LHCN-M2 (cell line): ENCODE measurements around the gene YAP1. TPM values are rescaled to one million over a fixed set of nuclear protein-coding genes. Genes with fewer than 3 reads are reported as not detected.

Source experiments
- DNase-seq: peaks from one replicate; pipeline ENCODE4 v3.0.0-alpha.2; 2012; ENCODE audit warnings: low read depth
- total RNA-seq: library from RNA; depleted of rRNA; stranded (reverse); fragments of >200 nt; gene quantifications from 2 replicates; pipeline ENCODE4 v1.2.3, GENCODE V29; 2014

YAP1 gene
- total RNA-seq, 1 experiment from 2014 or later, result 118 TPM

GRCh38 chr11:102157219-102157618, 47.0 kb downstream of the YAP1 start:
- peak; percentile 55 for DNase-seq

- DNase-seq, result no peak
Observed at GRCh38 chr11:102158164-102158735, 48.0 kb downstream of the YAP1 start.

- DNase-seq, result no peak
Observed at GRCh38 chr11:102163368-102163767, 53.1 kb downstream of the YAP1 start.

- no peak for DNase-seq
Observed at GRCh38 chr11:102166175-102167064, 56.2 kb downstream of the YAP1 start.

DNA sequence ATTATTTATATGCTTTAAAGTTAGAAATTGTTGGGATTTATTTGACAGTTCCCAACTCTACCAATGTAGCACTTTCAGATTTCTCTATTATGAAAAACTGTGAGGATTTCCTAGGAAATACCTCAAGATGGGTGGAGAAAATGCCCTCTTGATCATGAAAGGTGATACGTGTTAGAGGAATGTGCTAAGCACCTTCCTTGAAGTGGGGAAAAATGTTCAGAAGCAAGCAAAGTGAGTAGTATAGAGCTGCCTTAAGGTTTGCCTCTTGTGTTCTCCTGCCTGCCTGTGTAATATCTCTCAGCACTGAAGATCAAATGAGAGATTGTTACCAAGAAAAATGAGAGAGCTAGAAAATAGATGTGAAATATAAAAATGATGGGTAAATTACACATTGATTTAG, 58.2 kb downstream of the YAP1 start:
- DNase-seq, result no peak

DNA sequence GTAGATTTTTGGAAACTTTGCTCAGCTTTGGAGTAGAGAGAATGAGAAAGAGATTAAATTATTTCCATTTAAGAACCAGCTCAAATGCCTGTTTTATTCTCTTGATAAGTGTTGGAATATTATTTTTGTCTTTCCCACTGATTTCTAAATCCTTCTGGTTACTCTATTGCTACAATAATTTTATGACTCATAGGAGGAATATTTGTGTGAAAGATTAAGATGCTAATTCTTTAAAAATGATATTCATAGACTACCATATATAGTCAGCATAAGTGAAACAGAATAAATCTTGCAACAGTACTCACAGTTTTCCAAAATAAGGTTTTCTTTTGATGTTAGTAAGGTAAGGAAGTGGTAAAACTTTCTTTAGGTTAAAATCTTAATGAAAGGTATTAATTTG, 60.9 kb downstream of the YAP1 start:
- DNase-seq, result peak; percentile 82

- DNase-seq, result peak; percentile 79
Observed at GRCh38 chr11:102172127-102172848, 62.0 kb downstream of the YAP1 start.

GRCh38 chr11:102177126-102177525, 66.9 kb downstream of the YAP1 start:
- DNase-seq, result no peak

- DNase-seq, result peak; percentile 91
Observed at GRCh38 chr11:102177974-102178631, 67.9 kb downstream of the YAP1 start.

- no peak for DNase-seq
Observed at GRCh38 chr11:102179371-102179770, 69.1 kb downstream of the YAP1 start.

GRCh38 chr11:102184269-102184987, 74.2 kb downstream of the YAP1 start:
- peak; percentile 62 for DNase-seq

GRCh38 chr11:102186551-102187191, 76.4 kb downstream of the YAP1 start:
- DNase-seq, result no peak

DNA sequence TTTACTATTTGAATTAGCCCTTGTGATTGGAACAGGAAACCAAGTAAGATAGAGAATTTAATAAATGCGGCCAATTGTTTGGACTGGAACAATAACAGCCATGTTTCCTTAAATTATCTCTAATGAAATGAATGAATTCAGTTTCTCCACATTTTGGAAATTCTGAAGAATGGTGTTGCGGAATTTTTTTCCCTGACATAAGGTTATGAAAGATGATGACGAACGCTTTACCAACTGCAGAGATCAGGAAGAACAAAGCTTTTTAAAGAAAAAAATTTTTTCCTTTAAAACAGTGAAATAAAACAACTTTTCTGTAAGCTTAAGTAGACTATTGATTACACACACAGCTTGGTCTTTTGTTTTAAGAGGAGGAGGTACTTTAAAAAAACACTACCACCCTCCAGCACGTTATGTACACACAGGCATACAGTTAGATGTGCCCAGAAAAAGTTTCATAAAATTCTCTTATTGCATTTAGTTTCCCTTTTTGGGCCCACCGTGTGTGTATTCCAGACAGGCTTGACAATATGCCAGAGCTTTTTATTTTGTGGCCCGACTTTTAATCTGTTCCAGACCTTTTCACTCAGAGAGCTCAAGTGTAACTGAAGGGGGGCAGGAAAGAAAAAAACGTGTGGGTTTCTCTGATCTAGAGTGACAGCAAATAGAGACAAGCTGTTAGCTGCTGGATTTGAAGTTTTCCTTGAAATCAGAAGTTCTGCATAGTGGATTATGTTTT, 77.3 kb downstream of the YAP1 start:
- DNase-seq, result no peak

DNA sequence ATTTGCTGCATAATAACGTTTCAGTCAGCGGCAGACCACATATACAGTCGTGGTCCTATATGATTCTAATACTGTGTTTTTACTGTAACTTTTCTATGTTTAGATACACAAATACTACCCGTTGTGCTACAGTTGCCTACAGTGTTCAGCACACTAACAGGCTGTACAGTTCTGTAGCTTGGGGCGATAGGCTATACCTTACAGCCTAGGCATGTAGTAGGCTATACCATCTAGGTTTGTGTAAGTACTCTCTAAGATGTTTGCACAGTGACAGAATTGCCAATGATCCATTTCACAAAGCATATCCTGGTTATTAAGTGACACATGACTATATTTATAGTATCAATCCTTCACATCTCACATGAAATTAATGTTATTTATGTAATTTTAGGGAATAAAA, 78.2 kb downstream of the YAP1 start:
- no peak for DNase-seq

DNA sequence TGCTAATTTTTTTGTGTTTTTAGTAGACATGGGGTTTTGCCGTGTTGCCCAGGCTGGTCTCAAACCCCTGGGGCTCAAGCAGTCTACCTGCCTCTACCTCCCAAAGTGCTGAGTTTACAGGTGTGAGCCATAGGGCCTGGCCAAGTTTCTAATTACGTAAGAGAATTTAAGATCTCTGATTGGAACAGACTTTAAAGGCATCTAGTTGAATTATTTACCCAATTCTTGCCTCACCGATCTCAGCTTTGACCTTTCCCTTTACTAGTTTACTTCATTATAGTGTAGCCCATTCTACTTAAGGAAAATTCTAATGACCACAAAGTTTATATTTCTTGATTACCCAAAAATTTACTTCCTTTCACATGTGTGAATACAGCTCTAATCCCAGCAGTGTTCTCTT, 81.6 kb downstream of the YAP1 start:
- DNase-seq, result no peak

- DNase-seq, result no peak
Observed at GRCh38 chr11:102192349-102193066, 82.3 kb downstream of the YAP1 start.

- no peak for DNase-seq
Observed at GRCh38 chr11:102194257-102194656, 84.0 kb downstream of the YAP1 start.

DNA sequence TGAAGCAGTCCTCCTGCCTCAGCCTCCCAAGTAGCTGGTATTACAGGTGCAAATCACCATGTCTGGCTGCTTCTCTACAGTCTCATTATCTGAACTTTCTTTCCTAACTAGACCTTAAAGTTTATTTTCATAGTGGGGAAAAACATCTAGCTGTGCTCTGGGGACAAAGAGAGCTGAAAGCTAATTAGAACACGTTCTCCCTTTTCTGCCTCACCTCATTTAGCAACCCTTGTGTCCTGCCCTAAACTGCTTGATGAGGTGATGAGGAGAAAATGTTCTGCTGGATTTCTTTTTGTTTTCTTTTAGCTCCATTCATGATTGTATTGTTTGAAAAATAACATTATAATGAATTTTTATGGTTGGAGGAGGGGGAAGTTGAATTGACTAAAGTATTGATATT, 84.7 kb downstream of the YAP1 start:
- no peak for DNase-seq

GRCh38 chr11:102196351-102196750, 86.1 kb downstream of the YAP1 start:
- DNase-seq, result no peak
